HG03060 (cell line): Measurements from ENCODE around the gene POLR2J.
"Not testable (repeated sequence)": the region's sequence is repeated elsewhere in the genome, so short reads cannot be mapped to it uniquely, and the experiment has no call there.

Experiments used
- ATAC-seq: cut with Tn5 transposase; IDR thresholded peaks from one replicate; pipeline ENCODE4 v1.9.1; 2021; ENCODE audit warnings: low read depth, moderate number of reproducible peaks; ENCODE audit not compliant: unreplicated experiment

POLR2J gene

GRCh38 chr7:102478314-102479208 lies at the start of gene POLR2J:
TSS of gene POLR2J (minus strand) at chr7:102478922. CDS start at chr7:102478860, 62 bp downstream.
- peak; percentile 64 for ATAC-seq

DNA sequence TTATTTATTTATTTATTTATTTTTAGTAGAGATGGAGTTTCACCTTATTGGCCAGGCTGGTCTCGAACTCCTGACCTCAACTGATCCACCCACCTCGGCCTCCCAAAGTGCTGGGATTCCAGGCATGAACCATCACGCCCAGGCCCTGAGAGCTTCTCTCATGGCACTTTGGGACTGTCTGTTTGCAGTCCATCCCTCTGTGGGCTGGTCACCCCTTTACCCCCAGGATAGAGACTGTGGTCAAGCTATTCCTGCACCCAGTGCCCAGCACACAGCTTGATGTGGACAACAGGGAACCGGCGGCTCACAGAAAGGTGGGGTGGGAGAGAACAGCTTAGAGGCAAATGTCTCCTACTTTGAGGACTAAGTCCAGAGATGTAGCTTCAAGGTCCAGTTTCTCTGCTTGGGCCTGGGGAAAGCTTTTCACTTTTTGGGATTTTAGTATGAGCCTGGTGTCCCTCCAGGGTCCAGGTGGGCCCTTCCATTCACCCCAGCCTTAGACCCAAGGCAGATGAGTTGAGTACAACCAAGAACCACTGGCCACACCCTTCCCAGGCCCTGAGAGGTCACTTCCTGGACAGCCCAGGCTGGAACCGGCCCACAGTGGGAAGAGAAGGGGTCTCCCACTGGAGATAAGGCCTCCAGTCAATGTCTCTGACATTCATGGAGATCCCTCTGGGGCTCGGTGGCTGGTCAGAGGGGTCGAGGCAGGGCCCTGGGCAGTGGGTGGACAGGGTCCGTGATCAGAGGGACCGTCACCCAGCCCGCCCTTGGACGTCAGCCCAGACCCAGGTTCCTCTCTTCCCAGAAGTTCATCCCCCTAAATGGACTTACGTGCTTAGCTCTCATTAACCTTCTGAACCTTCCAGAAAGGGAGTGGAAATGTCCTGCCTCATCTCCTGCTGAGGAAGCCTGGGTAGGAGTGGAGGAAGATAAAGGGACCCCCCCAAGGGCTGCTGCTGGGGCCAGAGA lies 49.4 kb upstream of the POLR2J start:
- ATAC-seq = not testable (repeated sequence)

GRCh38 chr7:102527182-102527581 lies 48.5 kb upstream of the POLR2J start:
- not testable (repeated sequence) for ATAC-seq

DNA sequence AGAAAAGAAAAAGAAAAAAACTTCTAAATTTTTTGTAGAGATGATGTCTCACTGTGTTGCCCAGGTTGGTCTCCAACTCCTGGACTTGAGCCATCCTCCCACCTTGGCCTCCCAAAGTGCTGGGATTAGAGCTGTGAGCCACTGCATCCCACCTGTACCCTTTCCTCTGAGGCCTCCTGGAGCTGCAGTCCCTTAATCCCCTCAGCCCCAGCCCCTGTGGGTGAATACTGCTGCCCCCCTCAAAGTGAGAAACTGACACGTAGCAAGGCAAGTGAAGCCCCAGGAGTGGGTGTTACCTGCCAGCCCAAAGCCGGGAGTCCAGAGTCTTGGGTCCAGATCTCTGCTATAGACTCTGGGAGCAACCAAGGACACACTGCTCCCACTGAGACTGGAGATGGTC lies 46.1 kb upstream of the POLR2J start:
- not testable (repeated sequence) for ATAC-seq

- ATAC-seq = not testable (repeated sequence)
These were observed 42.1 kb upstream of the POLR2J start for GRCh38 chr7:102520797-102521196.

DNA sequence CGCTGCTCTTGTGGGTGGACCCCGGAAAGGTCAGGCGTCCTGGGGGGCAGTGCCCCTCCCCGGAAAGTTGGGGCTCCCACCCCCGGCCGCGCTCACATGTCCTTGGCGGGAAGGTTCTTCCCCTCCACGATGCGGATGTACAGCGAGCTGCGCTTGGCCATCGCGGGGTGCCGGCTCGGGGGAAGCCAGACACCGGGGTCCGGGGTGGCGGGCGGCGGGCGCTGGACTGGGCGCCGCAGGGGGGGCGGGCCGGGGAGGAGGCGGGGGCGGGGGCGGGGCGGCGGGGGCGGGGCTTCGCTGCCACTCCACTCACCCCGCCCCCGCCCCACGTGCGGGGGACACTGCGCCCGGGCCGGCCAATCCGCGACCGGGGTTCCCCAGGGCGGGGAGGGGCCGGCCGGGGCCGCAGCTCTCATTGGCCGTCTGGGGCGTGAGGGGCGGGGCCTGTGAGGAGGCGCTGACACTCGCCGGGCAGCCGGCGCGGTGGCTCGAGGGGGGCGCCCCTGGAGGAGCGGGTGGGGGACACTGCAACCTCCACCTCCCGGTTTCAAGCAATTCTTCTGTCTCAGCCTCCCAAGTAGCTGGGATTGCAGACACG lies 38.9 kb upstream of the POLR2J start, which contains the start of gene RASA4B:
RASA4B (minus strand) TSS at position 228 of the 598 bp plus-strand sequence; CDS start at position 161, 67 bp downstream.
- ATAC-seq = not testable (repeated sequence)

- ATAC-seq = not testable (repeated sequence)
These were observed 38.2 kb upstream of the POLR2J start for GRCh38 chr7:102516951-102517350.

DNA sequence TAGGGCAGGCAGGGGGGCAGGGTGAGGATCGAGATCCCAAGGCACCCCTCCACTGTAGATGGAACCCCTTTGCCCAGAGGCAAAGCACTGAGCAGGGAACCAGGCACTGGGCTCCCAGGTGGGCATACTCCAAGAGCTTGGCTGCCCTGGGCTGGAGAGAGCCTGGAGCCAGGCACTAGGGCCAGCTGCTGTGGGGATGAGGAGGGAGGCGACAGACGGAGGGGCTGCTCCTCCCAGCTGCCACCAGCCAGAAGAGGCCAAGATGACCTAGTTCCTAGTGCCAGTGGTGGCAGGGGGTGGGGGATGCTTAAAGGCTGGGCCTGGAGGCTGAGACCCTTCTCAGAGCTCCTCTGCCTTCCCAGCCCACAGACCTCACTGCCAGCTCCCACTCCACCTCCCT lies 37.2 kb upstream of the POLR2J start:
- ATAC-seq = not testable (repeated sequence)

GRCh38 chr7:102514881-102515721 lies 36.4 kb upstream of the POLR2J start:
- ATAC-seq = peak; percentile 49

- not testable (repeated sequence) for ATAC-seq
These were observed 34.0 kb upstream of the POLR2J start for GRCh38 chr7:102512642-102513221.

GRCh38 chr7:102511860-102512522 lies 33.3 kb upstream of the POLR2J start:
- ATAC-seq = not testable (repeated sequence)

DNA sequence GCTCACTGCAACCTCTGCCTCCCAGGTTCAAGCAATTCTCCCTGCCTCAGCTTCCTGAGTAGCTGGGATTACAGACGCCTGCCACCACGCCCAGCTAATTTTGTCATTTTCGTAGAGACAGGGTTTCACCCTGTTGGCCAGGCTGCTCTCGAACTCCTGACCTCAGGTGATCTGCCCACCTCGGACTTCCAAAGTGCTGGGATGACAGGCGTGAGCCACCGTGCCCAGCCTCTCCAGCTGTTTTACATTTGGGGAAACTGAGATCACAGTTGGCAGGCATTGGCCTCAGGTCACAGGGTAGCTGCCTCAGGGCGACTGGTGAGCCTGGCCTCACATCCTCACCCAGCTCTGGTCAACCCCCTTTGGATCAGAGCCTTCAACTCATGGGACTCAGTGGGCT lies 31.9 kb upstream of the POLR2J start:
- not testable (repeated sequence) for ATAC-seq

GRCh38 chr7:102507410-102508088 lies 28.8 kb upstream of the POLR2J start:
- ATAC-seq = not testable (repeated sequence)

DNA sequence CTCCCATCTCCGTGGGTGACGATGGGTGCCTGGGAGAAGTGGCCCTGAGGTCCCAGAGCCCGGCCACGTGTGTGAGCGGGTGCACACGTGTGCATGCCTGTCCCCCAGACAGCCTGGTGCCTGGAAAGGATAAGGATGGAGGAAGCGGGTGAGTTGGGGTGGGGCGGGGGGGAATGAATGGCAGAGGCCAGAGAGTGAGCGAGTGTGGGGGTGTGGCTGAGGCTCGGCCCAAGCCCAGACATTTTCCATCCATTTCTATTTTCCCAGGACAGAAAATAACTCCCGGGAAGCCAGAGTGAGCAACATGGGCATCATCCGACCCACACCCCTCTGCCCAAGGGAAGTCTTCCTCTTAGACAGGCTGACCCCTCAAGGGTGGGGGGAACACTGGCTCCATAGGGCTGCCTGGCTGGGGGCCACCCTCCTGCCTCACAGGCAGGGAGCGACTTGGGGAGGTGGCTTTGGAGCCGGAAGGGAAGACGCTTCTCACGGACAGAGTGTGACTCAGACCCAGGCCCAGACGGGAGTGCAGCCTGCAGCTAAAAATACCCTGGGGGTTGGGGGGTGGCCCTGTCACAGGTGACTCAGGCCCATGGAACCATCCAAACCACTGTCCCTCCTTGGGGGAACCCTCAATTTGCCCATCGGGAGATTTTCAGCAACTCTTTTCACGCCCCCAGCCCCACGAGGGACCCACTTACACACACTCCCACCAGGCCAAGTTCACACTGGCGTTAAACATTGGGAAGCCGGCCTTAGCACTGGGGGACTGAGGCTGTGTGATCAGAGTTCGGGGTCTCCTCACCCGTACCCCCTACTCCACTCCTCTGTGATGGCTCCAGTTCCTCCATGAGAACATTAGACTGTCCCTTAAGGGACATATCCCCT lies 26.8 kb upstream of the POLR2J start:
- not testable (repeated sequence) for ATAC-seq

DNA sequence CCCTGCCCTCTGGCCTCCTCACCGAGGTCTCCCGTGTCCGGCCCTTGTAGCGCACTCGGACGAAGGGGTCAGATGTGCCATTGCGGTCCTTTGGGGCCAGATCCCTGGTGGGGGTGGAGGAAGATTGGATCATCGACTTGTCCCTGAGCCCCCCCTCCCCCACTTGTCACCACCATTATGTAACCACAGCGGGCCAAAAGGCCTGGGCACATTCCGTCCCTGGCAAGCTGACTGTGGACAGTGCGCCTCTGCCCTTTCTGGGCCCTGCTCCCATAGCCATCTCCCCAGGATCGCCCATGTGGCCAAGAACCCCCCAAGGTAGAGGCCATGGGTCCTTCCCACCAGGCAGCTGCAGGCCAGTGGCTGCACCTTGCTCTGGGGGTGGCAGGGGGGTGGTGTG lies 24.4 kb upstream of the POLR2J start:
- ATAC-seq = not testable (repeated sequence)

- ATAC-seq = not testable (repeated sequence)
These were observed 19.6 kb upstream of the POLR2J start for GRCh38 chr7:102498321-102498720.

DNA sequence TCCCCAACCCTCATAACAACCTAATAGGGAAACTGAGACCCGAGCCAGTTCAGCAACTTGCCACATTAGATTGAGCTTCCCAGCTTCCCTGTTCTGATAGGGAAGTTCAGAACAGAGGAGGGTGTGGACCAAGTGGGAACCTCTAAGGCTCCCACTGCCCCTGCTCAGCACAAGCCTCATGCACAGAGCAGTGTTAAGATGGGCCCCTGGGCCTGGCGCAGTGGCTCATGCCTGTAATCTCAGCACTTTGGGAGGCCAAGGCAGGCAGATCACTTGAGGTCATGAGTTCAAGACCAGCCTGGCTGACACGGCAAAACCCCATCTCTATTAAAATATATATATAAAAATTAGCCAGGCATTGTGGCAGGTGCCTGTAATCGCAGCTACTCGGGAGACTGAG lies 18.6 kb upstream of the POLR2J start:
- ATAC-seq = not testable (repeated sequence)
